Neuron (in vitro differentiated cells): ENCODE measurements around the gene APC2.
"Not testable (repeated sequence)": the region's sequence is repeated elsewhere in the genome, so short reads cannot be mapped to it uniquely, and the experiment has no call there.

ENCODE experiments used
- H2AFZ ChIP-seq: one replicate; pipeline ENCODE4 v1.6.1; 2013; ENCODE audit warnings: low read depth, mild to moderate bottlenecking, inconsistent platforms, low read length, moderate library complexity
- H3K27me3 ChIP-seq: one replicate; pipeline ENCODE4 v1.6.1; 2013; ENCODE audit warnings: low read length; ENCODE audit not compliant: insufficient read depth
- H3K36me3 ChIP-seq: one replicate; pipeline ENCODE4 v1.6.1; 2013; ENCODE audit warnings: low read length; ENCODE audit not compliant: insufficient read depth
- H3K4me1 ChIP-seq: one replicate; pipeline ENCODE4 v1.6.1; 2013; ENCODE audit warnings: low read length; ENCODE audit not compliant: insufficient read depth
- H3K4me3 ChIP-seq: 2 replicates; pipeline ENCODE4 v1.5.1; 2013; ENCODE audit warnings: mild to moderate bottlenecking, low read length, moderate library complexity
- H3K9me3 ChIP-seq: one replicate; pipeline ENCODE4 v1.6.1; 2013; ENCODE audit warnings: low read length

APC2 gene

GRCh38 chr19:1418951-1419738, 30.8 kb upstream of the APC2 start:
- Histone ChIP-seq H3K27me3 (no peaks in the 10 kb centered on the region), H3K36me3 (peaks cover 66% of the 10 kb centered on the region), H3K4me1 (peaks cover 35% of the 10 kb centered on the region)

DNA sequence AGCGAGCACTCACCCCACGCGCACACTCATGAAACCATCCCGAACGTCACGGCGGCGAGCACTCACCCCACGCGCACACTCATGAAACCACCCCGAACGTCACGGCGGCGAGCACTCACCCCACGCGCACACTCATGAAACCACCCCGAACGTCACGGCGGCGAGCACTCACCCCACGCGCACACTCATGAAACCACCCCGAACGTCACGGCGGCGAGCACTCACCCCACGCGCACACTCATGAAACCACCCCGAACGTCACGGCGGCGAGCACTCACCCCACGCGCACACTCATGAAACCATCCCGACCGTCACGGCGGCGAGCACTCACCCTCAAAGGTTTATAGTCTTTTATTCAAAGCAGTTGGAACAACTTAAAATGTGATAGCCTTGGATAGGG, 29.8 kb upstream of the APC2 start:
- H3K4me3 ChIP-seq, H2AFZ ChIP-seq, H3K27me3 ChIP-seq, H3K9me3 ChIP-seq: not testable (repeated sequence)
- H3K4me1 ChIP-seq: peaks cover 36% of the 10 kb centered on the region
- peaks cover 69% of the 10 kb centered on the region for H3K36me3 ChIP-seq

More at GRCh38 chr19:1418951-1419738, 30.8 kb upstream of the APC2 start:
- no peak overlapping the region for H2AFZ ChIP-seq
- H3K9me3 ChIP-seq: no peaks in the 10 kb centered on the region
- H3K4me3 ChIP-seq: no peak overlapping the region

DNA sequence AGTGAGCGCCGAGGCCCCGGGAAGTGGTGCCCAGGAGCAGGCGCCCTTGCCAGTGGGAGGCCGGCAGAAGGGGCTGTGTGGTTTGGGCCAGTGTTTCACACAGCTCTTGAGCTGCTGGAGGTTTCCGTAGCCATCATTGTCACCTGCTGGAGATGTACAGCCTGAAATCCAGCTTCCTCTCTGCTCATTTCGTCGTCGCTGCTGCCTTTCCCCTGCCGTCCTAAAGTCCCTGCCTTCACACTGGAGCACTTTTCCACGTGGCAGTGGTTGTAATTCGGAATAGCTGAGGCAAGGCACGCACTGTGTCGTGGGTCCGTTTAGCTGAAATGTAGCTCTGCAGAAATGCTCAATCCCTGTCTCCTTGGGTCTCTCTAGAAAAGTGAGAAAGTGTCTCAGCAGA, 29.3 kb upstream of the APC2 start:
- no peaks in the 10 kb centered on the region for H3K27me3 ChIP-seq
- no peak overlapping the region for H2AFZ ChIP-seq
- peaks cover 72% of the 10 kb centered on the region for H3K36me3 ChIP-seq
- H3K9me3 ChIP-seq: no peaks in the 10 kb centered on the region
- H3K4me3 ChIP-seq: no peak overlapping the region
- peaks cover 31% of the 10 kb centered on the region for H3K4me1 ChIP-seq

- Histone ChIP-seq H3K27me3 (no peaks in the 10 kb centered on the region), H3K4me1 (peaks cover 23% of the 10 kb centered on the region), H3K36me3 (peaks cover 77% of the 10 kb centered on the region), H3K9me3 (no peaks in the 10 kb centered on the region), H2AFZ (no peak overlapping the region), H3K4me3 (no peak overlapping the region)
These were observed 28.5 kb upstream of the APC2 start for GRCh38 chr19:1421218-1421957.

GRCh38 chr19:1421958-1422305, 28.0 kb upstream of the APC2 start:
- Histone ChIP-seq H3K27me3 (no peaks in the 10 kb centered on the region), H3K9me3 (no peaks in the 10 kb centered on the region), H2AFZ (no peak overlapping the region), H3K36me3 (peaks cover 78% of the 10 kb centered on the region), H3K4me3 (no peak overlapping the region), H3K4me1 (peaks cover 19% of the 10 kb centered on the region)

DNA sequence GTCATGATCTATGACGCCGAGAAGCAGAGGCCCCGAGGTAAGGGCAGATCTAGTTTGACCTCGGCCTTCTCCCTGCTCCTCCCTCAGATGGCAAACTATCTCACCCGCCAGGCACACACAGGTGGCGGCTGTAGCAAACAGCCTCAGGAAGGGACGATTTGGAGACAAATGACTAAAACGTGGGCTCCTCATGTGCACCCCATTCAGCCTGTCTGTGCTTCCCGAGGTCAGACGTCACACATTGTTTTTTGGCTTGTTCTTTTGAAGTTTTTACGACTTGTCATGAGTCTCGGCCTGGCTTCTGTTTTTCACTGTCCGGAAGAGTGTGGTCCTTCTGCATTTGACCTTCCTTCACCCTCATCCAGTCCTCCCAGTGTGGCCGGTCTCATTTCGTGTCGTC, 27.6 kb upstream of the APC2 start:
- H3K4me1 ChIP-seq: peaks cover 15% of the 10 kb centered on the region
- H3K36me3 ChIP-seq: peaks cover 77% of the 10 kb centered on the region
- no peak overlapping the region for H2AFZ ChIP-seq
- no peak overlapping the region for H3K4me3 ChIP-seq
- no peaks in the 10 kb centered on the region for H3K9me3 ChIP-seq
- no peaks in the 10 kb centered on the region for H3K27me3 ChIP-seq

GRCh38 chr19:1422943-1423342, 27.0 kb upstream of the APC2 start:
- Histone ChIP-seq H3K36me3 (peaks cover 82% of the 10 kb centered on the region), H3K4me3 (no peak overlapping the region), H3K9me3 (no peaks in the 10 kb centered on the region)

DNA sequence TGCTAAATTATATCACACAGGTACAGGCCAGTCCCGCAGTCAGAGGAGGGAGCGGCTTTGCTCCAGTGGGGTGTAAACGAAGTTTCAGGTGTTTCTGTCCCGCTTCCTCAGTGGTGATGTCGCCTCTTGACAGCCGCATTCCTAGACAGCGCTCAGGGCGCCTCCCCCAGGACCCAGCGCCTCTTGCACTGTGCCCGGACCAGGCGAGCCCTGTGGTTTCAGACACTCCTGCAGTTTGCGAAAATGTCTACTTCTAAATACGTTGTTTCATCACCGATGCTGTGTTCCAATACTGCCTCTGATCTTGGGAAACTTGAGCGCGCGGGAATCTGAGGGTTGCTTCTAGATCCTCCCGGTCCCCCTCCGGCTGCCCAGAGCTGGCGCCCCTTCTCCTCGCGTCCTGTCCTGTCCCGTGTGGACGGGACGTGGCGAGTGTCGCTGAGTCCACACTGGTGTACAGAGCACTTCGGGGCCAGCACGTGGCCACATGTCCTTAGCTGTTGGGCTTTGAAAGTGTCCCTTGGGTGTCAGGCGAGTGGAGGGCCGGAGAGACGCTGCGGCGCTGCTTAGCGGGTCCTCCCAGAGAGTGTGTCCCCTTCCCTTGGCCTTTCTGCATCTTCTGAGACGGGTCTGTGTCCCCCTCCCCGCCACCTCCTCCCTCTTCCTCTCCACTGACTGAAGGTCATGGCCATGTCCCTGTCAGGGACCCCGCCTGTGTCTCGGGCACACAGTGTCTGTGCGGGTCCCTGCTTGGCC, 26.3 kb upstream of the APC2 start:
- H3K4me3 ChIP-seq: no peak overlapping the region
- peaks cover 15% of the 10 kb centered on the region for H3K4me1 ChIP-seq
- H3K9me3 ChIP-seq: no peaks in the 10 kb centered on the region
- peaks cover 84% of the 10 kb centered on the region for H3K36me3 ChIP-seq
- H2AFZ ChIP-seq: no peak overlapping the region
- no peaks in the 10 kb centered on the region for H3K27me3 ChIP-seq

More at GRCh38 chr19:1422943-1423342, 27.0 kb upstream of the APC2 start:
- Histone ChIP-seq H2AFZ (no peak overlapping the region), H3K27me3 (no peaks in the 10 kb centered on the region), H3K4me1 (peaks cover 15% of the 10 kb centered on the region)

DNA sequence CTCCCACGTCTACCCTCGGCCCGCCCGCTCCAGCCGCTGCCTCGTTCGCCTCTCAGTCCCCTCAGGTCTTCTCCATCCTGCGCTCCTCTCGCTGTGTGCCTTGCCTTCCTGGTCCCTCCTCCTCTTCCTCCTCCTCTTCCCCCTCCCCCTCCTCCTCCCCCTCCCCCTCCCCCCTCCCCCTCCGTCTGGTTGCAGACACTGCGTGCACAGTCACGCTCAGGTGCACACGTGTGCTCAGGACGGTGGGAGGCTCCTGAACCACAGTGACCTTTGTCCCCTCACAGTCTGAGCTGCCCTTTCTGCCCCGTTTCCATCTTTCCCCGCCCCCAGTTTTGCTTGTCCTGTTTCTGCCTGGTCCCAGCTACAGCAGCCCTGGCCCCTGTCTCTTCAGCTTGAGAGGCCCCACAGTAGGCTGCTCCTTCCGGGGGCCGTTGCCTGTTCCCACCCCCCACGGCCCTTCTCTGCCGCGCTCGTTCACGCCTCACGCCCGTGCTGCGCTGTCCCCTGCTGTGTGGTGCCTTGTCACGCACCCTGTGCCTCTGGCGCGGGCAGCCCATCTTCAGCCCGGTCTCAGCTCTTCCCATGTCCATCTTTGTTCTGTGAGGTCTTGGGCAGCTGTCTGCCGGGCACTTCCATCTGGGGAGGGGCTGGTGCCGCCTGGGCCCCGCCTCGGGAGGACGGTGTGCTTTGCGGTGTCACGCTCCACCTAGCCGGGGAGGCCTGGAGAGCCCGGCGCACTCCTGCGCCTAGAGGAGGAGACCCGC, 25.5 kb upstream of the APC2 start:
- Histone ChIP-seq H3K36me3 (peaks cover 84% of the 10 kb centered on the region), H3K4me1 (peaks cover 15% of the 10 kb centered on the region), H3K27me3 (no peaks in the 10 kb centered on the region), H3K4me3 (no peak overlapping the region), H2AFZ (no peak overlapping the region), H3K9me3 (no peaks in the 10 kb centered on the region)

GRCh38 chr19:1425102-1425837, 24.7 kb upstream of the APC2 start:
- Histone ChIP-seq H3K9me3 (no peaks in the 10 kb centered on the region), H3K4me3 (no peak overlapping the region), H3K4me1 (peaks cover 15% of the 10 kb centered on the region), H3K27me3 (no peaks in the 10 kb centered on the region), H2AFZ (no peak overlapping the region), H3K36me3 (peaks cover 85% of the 10 kb centered on the region)

GRCh38 chr19:1425902-1426301, 24.0 kb upstream of the APC2 start:
- Histone ChIP-seq H3K4me3 (no peak overlapping the region), H3K27me3 (no peaks in the 10 kb centered on the region), H3K36me3 (peaks cover 82% of the 10 kb centered on the region), H3K4me1 (peaks cover 15% of the 10 kb centered on the region), H3K9me3 (no peaks in the 10 kb centered on the region), H2AFZ (no peak overlapping the region)

- Histone ChIP-seq H3K36me3 (peaks cover 76% of the 10 kb centered on the region), H3K4me1 (peaks cover 15% of the 10 kb centered on the region), H3K27me3 (no peaks in the 10 kb centered on the region), H3K4me3 (no peak overlapping the region), H3K9me3 (no peaks in the 10 kb centered on the region), H2AFZ (no peak overlapping the region)
These were observed 23.2 kb upstream of the APC2 start for GRCh38 chr19:1426736-1427135.
